ENCODE data around the gene ACOXL.

DNA sequence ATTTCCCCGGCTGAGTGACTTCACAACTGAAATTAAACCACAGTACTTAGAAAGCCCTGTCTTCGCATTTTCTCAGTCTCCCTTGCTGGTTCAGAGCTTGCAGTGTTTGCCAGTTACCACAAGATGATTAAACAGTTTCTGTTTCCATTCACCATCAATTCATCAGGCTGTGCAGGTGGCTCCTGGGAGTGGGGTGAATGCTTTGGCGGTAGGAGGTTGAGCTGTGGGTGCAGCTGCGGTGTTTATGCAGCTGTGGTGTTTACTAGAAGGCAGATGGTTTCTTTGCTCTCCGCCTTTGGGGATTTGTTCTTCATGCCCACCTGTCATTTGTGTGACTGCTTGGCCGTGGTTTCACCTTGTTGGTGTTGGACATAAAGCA is 16.1 kb downstream of the ACOXL start:
- TF ChIP-seq POLR2AphosphoS5 (IDR thresholded peaks at IDR 0.05), result no peak
- TF ChIP-seq, protein P1, sequence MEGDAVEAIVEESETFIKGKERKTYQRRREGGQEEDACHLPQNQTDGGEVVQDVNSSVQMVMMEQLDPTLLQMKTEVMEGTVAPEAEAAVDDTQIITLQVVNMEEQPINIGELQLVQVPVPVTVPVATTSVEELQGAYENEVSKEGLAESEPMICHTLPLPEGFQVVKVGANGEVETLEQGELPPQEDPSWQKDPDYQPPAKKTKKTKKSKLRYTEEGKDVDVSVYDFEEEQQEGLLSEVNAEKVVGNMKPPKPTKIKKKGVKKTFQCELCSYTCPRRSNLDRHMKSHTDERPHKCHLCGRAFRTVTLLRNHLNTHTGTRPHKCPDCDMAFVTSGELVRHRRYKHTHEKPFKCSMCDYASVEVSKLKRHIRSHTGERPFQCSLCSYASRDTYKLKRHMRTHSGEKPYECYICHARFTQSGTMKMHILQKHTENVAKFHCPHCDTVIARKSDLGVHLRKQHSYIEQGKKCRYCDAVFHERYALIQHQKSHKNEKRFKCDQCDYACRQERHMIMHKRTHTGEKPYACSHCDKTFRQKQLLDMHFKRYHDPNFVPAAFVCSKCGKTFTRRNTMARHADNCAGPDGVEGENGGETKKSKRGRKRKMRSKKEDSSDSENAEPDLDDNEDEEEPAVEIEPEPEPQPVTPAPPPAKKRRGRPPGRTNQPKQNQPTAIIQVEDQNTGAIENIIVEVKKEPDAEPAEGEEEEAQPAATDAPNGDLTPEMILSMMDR (IDR thresholded peaks at IDR 0.05), result no peak
- no peak for TF ChIP-seq POLR2A (IDR thresholded peaks at IDR 0.05)
- no peak for TF ChIP-seq EP300 (IDR thresholded peaks at IDR 0.05)
